ENCODE data around the gene NPPB.

DNA sequence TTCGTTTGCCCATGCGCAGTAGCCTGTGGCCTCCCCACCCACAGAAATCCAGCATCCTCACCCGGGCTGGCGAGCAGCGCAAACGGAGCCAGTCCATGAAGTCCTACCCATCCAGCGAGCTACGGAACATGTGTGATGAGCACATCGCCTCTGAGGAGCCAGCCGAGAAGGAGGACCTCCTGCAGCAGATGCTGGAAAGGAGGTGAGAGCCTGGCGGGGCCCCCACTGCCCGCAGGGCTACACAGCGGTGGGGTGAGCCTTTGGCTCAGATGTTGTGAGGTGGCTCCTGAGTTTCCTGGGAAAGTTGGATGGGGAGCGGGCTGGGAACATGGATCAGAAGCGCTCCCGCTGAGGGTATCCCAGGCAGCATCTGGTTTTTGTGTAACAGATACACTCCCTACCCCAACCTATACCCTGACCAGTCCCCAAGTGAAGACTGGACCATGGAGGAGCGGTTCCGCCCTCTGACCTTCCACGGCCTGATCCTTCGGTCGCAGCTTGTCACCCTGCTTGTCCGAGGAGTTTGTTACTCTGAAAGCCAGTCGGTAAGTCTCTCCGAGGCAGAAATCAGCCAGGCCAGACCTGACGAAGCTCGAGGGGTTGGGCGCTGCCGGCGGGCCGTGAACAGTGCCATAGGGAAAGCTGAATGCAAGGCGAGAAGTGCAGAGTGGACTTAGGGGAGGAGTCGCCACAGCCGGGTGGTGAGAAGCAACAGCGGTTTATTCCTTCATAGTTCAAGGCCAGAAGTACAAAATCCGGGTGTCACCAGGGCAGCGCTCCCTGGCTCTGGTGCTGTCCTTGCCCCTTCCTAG lies 21.6 kb downstream of the NPPB start:
- TF ChIP-seq, protein P1, sequence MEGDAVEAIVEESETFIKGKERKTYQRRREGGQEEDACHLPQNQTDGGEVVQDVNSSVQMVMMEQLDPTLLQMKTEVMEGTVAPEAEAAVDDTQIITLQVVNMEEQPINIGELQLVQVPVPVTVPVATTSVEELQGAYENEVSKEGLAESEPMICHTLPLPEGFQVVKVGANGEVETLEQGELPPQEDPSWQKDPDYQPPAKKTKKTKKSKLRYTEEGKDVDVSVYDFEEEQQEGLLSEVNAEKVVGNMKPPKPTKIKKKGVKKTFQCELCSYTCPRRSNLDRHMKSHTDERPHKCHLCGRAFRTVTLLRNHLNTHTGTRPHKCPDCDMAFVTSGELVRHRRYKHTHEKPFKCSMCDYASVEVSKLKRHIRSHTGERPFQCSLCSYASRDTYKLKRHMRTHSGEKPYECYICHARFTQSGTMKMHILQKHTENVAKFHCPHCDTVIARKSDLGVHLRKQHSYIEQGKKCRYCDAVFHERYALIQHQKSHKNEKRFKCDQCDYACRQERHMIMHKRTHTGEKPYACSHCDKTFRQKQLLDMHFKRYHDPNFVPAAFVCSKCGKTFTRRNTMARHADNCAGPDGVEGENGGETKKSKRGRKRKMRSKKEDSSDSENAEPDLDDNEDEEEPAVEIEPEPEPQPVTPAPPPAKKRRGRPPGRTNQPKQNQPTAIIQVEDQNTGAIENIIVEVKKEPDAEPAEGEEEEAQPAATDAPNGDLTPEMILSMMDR (optimal IDR thresholded peaks at IDR 0.05 in 1 of 3, IDR thresholded peaks at IDR 0.05 in 1 of 3, conservative IDR thresholded peaks at IDR 0.05 in 1 of 3; ENCODE audit: extremely low read depth in 1 of 3, insufficient read depth in 2 of 3, low read length in 3 of 3): no peak
- TF ChIP-seq EZH2 (IDR thresholded peaks at IDR 0.05; ENCODE audit: low read length): no peak

Measured in keratinocyte (primary cell).